IPS DF 4.7 (cell line): ENCODE results near the gene CAND1.

Experiments
- DNase-seq: peaks from one replicate; pipeline ENCODE4 v3.0.0-alpha.2; 2013; ENCODE audit warnings: low spot score; ENCODE audit errors: extremely low read depth

Gene CAND1

DNA sequence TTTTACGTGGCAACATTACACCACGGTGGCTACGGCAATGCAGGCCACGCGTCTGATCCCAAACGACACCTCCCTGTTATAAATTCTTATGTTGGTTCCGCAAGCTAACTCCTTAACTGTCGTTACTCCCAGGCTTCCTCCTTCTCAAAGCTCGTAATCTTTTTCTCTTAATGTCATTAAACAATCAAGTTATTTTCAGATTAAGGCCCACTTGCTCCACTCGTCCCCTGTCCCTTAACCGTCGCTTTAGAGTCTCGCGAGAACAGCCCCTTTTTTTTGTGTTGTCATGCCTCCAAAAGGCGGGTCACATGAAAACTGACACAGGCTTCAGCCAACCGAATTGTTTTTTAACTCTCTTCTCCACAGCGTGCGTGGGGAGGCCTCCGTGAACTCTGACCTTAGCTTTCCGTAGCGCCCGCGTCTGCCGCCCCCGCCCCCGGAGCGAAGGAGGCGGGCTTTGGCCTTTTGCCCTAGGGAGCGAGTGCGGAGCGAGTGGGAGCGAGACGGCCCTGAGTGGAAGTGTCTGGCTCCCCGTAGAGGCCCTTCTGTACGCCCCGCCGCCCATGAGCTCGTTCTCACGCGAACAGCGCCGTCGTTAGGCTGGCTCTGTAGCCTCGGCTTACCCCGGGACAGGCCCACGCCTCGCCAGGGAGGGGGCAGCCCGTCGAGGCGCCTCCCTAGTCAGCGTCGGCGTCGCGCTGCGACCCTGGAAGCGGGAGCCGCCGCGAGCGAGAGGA, at the start of gene CAND1:
Gene CAND1, plus strand, starts transcription at position 463 of the 737 bp plus-strand sequence. CDS start 360 bp downstream, outside the sequence.
- peak; percentile 93 for DNase-seq

GRCh38 chr12:67220065-67220464, 49.1 kb upstream of the CAND1 start:
- DNase-seq = no peak

- DNase-seq = peak; percentile 33
These were observed 46.9 kb upstream of the CAND1 start for GRCh38 chr12:67222302-67222701.

DNA sequence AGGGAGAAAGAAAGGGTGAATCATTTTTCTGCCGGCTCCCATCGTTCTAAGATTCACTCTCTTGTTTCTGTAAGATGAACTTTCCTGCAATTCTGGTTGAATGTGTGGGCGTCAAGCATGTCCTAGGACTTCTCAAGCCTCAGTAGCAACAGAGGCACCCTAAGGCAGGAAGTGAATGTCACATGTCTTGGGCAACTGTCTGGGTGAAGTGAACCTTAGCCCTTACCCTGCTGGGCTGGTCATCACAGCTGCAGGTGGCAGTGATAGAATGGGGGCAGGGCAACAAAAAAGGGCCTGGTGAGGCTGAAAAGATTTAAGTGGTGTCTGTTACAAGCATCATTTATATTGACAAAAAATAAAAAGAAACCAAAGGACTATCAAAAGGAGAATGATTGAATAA, 45.9 kb upstream of the CAND1 start:
- DNase-seq = no peak

GRCh38 chr12:67237231-67237630, 31.9 kb upstream of the CAND1 start:
- no peak for DNase-seq

DNA sequence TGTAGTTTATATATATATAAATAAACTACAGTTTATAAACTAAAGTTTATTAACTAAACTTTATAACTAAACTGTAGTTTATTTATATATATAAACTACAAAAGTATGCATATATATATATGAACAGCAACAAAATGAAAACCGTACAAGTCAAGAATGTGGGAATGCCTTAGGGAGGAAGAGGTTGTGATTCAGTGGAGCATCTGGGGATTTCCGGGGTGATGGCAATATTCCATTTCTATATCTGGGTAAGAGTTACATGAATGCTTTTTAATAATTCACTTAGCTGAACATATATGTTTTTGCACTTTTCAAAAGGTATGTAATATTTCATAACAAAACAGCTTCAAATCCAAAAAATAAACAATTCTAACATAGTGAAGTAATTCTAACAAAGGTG, 30.1 kb upstream of the CAND1 start:
- no peak for DNase-seq

- no peak for DNase-seq
These were observed 27.7 kb upstream of the CAND1 start for GRCh38 chr12:67241482-67241881.

GRCh38 chr12:67243260-67243659, 25.9 kb upstream of the CAND1 start:
- DNase-seq = no peak

DNA sequence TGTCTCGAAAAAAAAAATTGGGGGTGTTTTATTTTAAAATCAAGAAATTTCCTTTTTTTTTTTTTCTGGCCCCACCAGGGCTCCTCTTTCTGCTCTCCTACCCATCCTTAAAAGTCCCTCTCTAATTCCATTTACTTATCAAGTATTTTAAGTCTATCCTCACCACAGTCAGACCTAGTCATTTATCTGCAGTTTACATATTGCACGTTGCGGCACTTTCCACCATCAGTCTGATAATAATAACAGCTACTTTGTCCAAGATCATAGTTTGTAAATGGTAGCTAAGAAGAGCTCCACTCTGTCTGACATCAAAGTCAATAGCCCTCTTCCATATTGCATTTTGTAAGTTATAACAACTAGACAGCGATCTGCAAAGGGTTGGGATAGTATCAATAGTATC, 23.6 kb upstream of the CAND1 start:
- no peak for DNase-seq

- DNase-seq = no peak
These were observed 18.1 kb upstream of the CAND1 start for GRCh38 chr12:67251012-67251411.

- DNase-seq = no peak
These were observed 14.7 kb upstream of the CAND1 start for GRCh38 chr12:67254372-67255026.

- no peak for DNase-seq
These were observed 12.5 kb upstream of the CAND1 start for GRCh38 chr12:67256649-67257048.

DNA sequence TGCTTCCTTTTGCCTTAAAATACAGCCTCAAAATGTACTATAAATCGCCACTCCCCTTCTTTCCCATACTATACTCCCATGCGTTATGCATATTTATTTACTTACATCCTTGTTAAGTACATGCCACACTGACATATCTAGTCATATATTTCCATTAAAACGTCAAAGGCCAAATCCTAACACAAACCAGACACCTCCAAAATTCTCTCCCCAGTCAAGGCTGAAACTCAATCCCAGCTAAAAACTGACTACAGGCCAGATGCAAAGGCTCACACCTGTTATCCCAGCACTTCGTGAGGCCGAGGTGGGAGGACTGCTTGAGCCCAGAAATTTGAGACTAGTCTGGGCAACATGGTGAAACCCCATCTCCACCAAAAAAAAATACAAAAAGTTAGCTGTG, 5.7 kb upstream of the CAND1 start:
- DNase-seq = no peak

DNA sequence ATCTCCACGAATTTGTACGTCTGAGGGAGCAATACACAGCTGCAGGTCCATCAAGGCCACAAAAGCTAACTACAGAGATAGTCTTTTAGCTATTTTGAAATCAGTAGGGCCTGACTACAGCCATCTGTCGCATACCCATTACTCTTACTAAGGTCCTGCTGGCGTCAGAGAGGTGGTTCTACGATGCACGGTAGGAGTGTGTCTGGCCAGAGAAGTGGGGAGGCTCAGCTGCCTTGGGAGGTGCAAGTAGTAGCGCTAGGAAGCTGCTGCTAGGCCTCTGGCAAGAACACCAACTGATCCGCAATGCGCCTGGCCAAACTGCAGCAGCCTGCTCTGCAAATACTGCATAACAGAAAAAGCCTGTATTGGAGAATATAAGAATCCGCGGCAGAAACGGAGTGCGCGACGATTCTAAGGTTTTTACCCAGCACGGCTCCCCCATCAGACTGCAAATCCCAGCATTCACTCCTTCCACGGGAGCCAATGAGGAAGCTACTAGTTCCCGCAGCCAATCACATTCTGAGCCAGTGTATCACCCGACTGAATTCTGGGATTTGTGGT, 743 bp upstream of the CAND1 start:
- DNase-seq = peak; percentile 99

DNA sequence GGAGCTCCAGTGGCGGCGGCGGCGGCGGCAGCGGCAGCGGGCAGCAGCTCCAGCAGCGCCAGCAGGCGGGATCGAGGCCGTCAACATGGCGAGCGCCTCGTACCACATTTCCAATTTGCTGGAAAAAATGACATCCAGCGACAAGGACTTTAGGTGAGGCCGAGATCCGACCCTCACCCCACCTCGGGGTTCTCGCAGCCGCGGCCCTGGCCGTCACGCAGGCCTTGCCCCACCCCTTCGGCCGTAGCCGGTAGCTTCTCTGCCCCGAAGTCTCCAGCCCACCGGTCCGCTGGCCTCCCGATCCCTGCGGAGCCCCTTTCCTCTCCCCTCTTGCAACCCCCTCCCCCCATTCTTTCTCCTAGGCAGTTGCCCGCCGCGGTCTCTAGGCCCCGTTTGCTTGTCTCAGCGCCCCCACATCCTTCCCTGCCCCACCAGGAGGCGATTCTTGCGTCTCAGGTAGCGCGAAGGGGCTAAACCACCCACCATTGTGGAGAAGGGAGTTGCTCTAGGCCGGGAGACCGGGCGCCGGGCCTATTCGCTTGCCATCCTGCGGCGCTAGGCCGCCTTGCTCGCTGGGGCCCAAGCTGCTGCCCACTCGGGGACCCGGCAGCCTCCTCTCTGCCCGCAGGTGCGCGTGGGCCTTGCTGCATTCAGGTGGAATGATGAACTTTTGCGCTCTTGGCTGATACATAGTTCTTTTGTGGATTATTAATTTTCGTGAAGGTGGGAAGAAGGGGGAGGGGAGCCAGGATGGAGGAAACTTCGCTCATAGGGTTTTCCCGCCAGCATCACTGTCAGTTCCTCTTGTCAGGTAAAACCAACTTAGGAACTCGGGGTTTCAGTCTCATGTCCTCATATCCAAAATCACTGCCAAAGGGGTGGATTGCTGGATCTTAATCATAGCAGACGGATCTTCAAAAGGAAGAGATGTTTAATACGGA, 745 bp downstream of the CAND1 start:
- no peak for DNase-seq

DNA sequence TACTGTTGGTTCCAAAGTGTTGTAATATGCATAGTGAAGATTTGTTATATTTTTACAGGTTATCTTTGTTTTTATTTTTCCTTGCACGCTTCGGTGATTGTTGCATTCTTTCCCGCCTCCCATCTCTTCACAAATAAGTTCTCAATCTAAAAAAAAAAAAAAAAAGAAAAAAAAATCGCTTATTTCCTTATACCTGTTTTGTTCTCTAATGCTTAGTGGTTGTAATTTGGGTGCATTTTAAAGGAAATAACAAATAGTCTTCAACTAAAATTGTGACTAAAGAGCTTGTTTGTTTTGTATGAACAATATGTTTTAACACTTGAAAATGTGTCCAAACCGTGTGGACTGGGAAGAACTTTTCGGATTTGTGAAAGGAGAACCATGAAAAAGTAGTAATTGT, 1.5 kb downstream of the CAND1 start:
- DNase-seq = no peak

GRCh38 chr12:67271976-67272375, 2.8 kb downstream of the CAND1 start:
- no peak for DNase-seq

- DNase-seq = no peak
These were observed 5.0 kb downstream of the CAND1 start for GRCh38 chr12:67274186-67274585.

- no peak for DNase-seq
These were observed 6.3 kb downstream of the CAND1 start for GRCh38 chr12:67275380-67275913.

- no peak for DNase-seq
These were observed 7.3 kb downstream of the CAND1 start for GRCh38 chr12:67276421-67276820.

DNA sequence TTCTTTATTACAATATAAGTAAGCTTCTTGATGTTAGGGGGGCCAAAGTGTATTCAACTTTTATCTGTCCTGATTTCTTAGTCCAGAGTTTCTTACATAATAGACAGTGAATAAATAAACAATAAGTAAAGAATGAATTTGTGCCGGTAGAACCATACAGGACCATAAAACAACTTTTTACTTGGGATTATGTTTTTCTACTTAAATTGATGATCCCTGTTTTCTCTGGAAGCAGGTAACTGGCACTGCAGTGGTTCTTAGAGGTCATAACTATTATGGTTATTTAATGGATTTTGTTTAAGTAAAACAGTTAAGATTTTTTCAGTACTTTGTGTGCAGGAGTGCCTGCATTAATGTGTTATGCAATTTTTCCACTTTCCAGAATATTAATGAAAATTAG, 10.5 kb downstream of the CAND1 start:
- DNase-seq = no peak
